ENCODE measurements around the gene ZNF460.

Gene ZNF460

GRCh38 chr19:57280165-57280961 is at the start of gene ZNF460:
Gene ZNF460 (plus strand): TSS chr19:57280485. CDS start chr19:57280807, 322 bp downstream.
- no peak for TF ChIP-seq CTCF (IDR thresholded peaks at IDR 0.05; ENCODE audit: extremely low read depth, missing control alignments)
- DNase-seq (ENCODE audit: low spot score): peak; percentile 91

- TF ChIP-seq CTCF (IDR thresholded peaks at IDR 0.05; ENCODE audit: extremely low read depth, missing control alignments): no peak
- DNase-seq (ENCODE audit: low spot score): no peak
These were observed 48.6 kb upstream of the ZNF460 start for GRCh38 chr19:57231686-57232085.

- TF ChIP-seq CTCF (IDR thresholded peaks at IDR 0.05; ENCODE audit: extremely low read depth, missing control alignments): no peak
- DNase-seq (ENCODE audit: low spot score): no peak
These were observed 47.1 kb upstream of the ZNF460 start for GRCh38 chr19:57233207-57233606.

- no peak for TF ChIP-seq CTCF (IDR thresholded peaks at IDR 0.05; ENCODE audit: extremely low read depth, missing control alignments)
- no peak for DNase-seq (ENCODE audit: low spot score)
These were observed 40.3 kb upstream of the ZNF460 start for GRCh38 chr19:57239982-57240310.

GRCh38 chr19:57240311-57241090 is 39.8 kb upstream of the ZNF460 start, which contains the start of gene ZNF805:
Gene ZNF805 (plus strand): TSS chr19:57240632. CDS start chr19:57240892, 260 bp downstream.
- DNase-seq (ENCODE audit: low spot score): peak; percentile 97
- TF ChIP-seq CTCF (IDR thresholded peaks at IDR 0.05; ENCODE audit: extremely low read depth, missing control alignments): no peak

- TF ChIP-seq CTCF (IDR thresholded peaks at IDR 0.05; ENCODE audit: extremely low read depth, missing control alignments): no peak
- no peak for DNase-seq (ENCODE audit: low spot score)
These were observed 39.1 kb upstream of the ZNF460 start for GRCh38 chr19:57241176-57241575.

- no peak for TF ChIP-seq CTCF (IDR thresholded peaks at IDR 0.05; ENCODE audit: extremely low read depth, missing control alignments)
- no peak for DNase-seq (ENCODE audit: low spot score)
These were observed 37.5 kb upstream of the ZNF460 start for GRCh38 chr19:57242821-57243220.
